OCI-LY1 (cell line): ENCODE measurements around the gene ECEL1.

Experiments
- H2AFZ ChIP-seq: fragments of 200-600 bp; sonication (generic), shearing (Covaris generic); 2 replicates; pipeline ENCODE4 v1.6.0; 2014; ENCODE audit warnings: antibody characterized with exemption, mild to moderate bottlenecking, low read length
- H3F3A ChIP-seq: fragments of 200-600 bp; sonication (generic), shearing (Covaris generic); 2 replicates; pipeline ENCODE4 v1.6.0; 2014; ENCODE audit warnings: mild to moderate bottlenecking, antibody characterized with exemption, low read length, moderate library complexity; ENCODE audit not compliant: insufficient read depth
- H3K27ac ChIP-seq: fragments of 200-600 bp; sonication (generic); 2 replicates; pipeline ENCODE4 v1.5.1; 2014; ENCODE audit warnings: low read length, mixed run types, mild to moderate bottlenecking, low read depth; ENCODE audit not compliant: poor library complexity, severe bottlenecking
- H3K27me3 ChIP-seq: fragments of 200-600 bp; sonication (generic); 2 replicates; pipeline ENCODE4 v1.6.0; 2014; ENCODE audit warnings: antibody characterized with exemption, mild to moderate bottlenecking, low read length, moderate library complexity; ENCODE audit not compliant: insufficient read depth
- H3K36me3 ChIP-seq: fragments of 200-600 bp; sonication (generic); 2 replicates; pipeline ENCODE4 v1.6.1; 2014; ENCODE audit warnings: mild to moderate bottlenecking, antibody characterized with exemption, low read length, moderate library complexity, mixed read lengths; ENCODE audit not compliant: insufficient read depth
- H3K4me1 ChIP-seq: fragments of 200-600 bp; sonication (generic); 2 replicates; pipeline ENCODE4 v1.5.1; 2014; ENCODE audit warnings: mild to moderate bottlenecking, low read length, moderate library complexity; ENCODE audit not compliant: insufficient read depth, severe bottlenecking
- H3K4me2 ChIP-seq: fragments of 200-600 bp; sonication (generic), shearing (Covaris generic); 2 replicates; pipeline ENCODE4 v1.6.1; 2014; ENCODE audit warnings: low read length
- H3K4me3 ChIP-seq: fragments of 200-600 bp; sonication (generic); 2 replicates; pipeline ENCODE4 v1.5.1; 2014; ENCODE audit warnings: low read length, low read depth, mild to moderate bottlenecking, mixed read lengths; ENCODE audit not compliant: poor library complexity, severe bottlenecking
- H3K79me2 ChIP-seq: fragments of 200-600 bp; shearing (Covaris generic); 2 replicates; pipeline ENCODE4 v1.6.1; 2016; ENCODE audit warnings: mixed run types, low read length, mixed read lengths; ENCODE audit not compliant: insufficient read depth
- H3K9ac ChIP-seq: fragments of 200-600 bp; sonication (generic), shearing (Covaris generic); 2 replicates; pipeline ENCODE4 v1.6.1; 2014; ENCODE audit warnings: mild to moderate bottlenecking, low read length, mixed read lengths
- H3K9me2 ChIP-seq: fragments of 200-600 bp; sonication (generic), shearing (Covaris generic); 2 replicates; pipeline ENCODE4 v1.6.1; 2014; ENCODE audit warnings: low read depth, mild to moderate bottlenecking, low read length, mixed read lengths
- H3K9me3 ChIP-seq: fragments of 200-600 bp; shearing (Covaris generic); 2 replicates; pipeline ENCODE4 v1.6.1; 2014; ENCODE audit warnings: low read length, mixed read lengths
- H4K20me1 ChIP-seq: fragments of 200-600 bp; sonication (generic), shearing (Covaris generic); 2 replicates; pipeline ENCODE4 v1.6.0; 2016; ENCODE audit warnings: mild to moderate bottlenecking, low read length; ENCODE audit not compliant: insufficient read depth
- EZH2 ChIP-seq: fragments of 200-600 bp; sonication (generic), shearing (Covaris generic); IDR thresholded peaks from 2 replicates; pipeline ENCODE4 v1.8.0; 2017; ENCODE audit warnings: borderline replicate concordance, mixed run types, mild to moderate bottlenecking, antibody characterized with exemption, low read length, moderate library complexity, mixed read lengths
- TF ChIP-seq, protein P1 (sequence below): fragments of 200-600 bp; sonication (generic), shearing (Covaris generic); IDR thresholded peaks from 2 replicates; pipeline ENCODE4 v1.5.1; 2017; ENCODE audit warnings: mild to moderate bottlenecking, antibody characterized with exemption, low read length, moderate library complexity, mixed read lengths

The ECEL1 gene

DNA sequence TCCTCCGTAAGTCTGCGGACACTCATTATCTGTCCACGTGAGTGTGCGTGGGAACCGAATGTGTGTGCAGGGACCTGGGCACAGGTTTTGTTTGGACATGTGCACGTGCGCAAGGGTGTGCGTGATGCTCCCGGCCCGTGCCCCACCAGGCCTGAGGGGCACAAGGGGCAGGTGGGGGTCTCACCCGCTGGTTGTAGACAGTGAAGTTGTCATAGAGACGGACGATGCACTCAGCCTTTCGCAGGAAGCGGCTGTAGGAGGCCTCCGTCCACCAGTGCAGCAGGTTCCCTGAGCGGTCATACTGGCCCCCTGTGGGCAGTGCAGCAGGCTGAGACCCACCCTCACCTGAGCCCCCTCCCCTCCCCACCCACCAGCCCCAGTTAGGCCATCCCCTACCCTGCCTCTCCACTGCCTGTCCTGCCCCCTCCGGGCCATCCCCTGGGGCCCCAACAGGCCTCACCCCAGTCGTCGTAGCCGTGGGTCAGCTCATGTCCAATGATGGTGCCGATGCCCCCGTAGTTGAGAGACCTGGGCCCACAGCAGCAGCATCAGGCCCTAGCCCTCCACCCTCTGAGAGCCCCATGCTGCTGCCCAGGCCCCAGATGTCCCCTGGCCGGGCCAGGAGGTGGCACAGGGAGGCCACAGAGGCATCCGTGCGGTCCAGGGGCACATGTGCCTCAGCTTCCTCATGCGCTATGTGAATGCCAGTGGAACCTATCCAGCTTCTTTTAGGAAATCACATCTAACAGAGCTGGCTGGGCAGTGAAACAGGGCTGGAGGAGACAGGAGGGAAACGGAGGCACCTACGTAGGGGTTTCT is 6.1 kb downstream of the ECEL1 start:
- Histone ChIP-seq H3F3A (no peaks in the 10 kb centered on the region), H3K4me2 (no peak overlapping the region), H3K9me3 (no peaks in the 10 kb centered on the region), H3K27me3 (no peaks in the 10 kb centered on the region), H3K27ac (no peak overlapping the region), H3K9me2 (no peaks in the 10 kb centered on the region), H3K9ac (no peak overlapping the region), H4K20me1 (no peaks in the 10 kb centered on the region), H3K36me3 (no peaks in the 10 kb centered on the region), H3K4me3 (no peak overlapping the region), H3K79me2 (no peaks in the 10 kb centered on the region), H3K4me1 (no peaks in the 10 kb centered on the region), H2AFZ (no peak overlapping the region)
- TF ChIP-seq, protein P1, sequence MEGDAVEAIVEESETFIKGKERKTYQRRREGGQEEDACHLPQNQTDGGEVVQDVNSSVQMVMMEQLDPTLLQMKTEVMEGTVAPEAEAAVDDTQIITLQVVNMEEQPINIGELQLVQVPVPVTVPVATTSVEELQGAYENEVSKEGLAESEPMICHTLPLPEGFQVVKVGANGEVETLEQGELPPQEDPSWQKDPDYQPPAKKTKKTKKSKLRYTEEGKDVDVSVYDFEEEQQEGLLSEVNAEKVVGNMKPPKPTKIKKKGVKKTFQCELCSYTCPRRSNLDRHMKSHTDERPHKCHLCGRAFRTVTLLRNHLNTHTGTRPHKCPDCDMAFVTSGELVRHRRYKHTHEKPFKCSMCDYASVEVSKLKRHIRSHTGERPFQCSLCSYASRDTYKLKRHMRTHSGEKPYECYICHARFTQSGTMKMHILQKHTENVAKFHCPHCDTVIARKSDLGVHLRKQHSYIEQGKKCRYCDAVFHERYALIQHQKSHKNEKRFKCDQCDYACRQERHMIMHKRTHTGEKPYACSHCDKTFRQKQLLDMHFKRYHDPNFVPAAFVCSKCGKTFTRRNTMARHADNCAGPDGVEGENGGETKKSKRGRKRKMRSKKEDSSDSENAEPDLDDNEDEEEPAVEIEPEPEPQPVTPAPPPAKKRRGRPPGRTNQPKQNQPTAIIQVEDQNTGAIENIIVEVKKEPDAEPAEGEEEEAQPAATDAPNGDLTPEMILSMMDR, result no peak
- TF ChIP-seq EZH2, result no peak

DNA sequence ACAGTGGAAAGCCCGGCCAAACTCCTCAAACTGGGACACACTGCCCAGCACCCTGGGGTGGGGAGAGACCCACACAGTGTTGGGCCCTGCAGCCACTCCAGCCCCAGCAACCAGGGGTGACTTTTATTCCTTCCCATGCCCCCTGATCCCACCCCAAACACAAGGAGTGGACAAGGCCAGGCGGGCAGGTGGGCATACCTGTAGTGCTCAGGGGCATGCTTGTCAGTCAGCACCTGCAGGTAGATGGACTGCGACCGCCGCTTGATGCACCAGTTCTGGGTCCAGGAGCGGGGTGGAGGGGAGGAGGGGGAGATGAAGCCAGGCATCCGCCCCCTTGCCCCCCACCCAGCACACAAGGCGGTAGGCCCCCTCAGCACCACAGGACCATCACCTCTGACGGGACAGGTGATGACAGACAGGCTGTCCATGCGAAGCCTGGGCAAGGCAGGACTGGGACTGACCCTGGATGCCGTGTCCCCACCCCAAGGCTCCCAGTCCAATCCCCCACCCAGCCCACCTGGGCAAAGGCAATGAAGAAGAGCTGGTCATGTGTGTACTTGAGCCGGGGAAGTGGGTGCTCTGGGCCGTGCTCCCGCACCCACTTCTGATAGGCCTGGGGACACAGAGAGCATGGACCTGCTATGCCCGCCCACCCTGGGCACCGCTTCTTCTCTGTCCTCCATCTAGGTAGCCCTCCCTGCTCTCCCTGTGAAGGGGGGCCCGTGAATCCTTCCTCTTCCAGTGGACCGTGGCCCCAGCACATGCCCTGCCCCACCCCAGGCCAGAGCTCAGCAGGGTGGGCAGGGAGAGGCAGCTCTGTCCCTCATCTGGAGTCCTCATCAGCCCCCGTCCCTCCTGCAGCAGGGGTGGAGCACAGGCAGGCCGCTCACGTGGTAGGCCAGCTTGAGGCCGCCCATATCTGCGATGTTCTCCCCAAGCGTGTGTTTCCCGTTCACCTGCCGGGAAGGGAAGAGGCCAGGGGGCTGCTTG is 7.1 kb downstream of the ECEL1 start:
- H3K4me1 ChIP-seq, result no peaks in the 10 kb centered on the region
- H3K36me3 ChIP-seq, result no peaks in the 10 kb centered on the region
- no peak overlapping the region for H3K27ac ChIP-seq
- H3K9me2 ChIP-seq, result no peaks in the 10 kb centered on the region
- no peaks in the 10 kb centered on the region for H3F3A ChIP-seq
- H3K4me3 ChIP-seq, result no peak overlapping the region
- no peaks in the 10 kb centered on the region for H4K20me1 ChIP-seq
- no peak overlapping the region for H3K9ac ChIP-seq
- H3K9me3 ChIP-seq, result no peaks in the 10 kb centered on the region
- H3K4me2 ChIP-seq, result no peak overlapping the region
- TF ChIP-seq EZH2, result no peak
- no peaks in the 10 kb centered on the region for H3K79me2 ChIP-seq
- H2AFZ ChIP-seq, result no peak overlapping the region
- no peaks in the 10 kb centered on the region for H3K27me3 ChIP-seq

DNA sequence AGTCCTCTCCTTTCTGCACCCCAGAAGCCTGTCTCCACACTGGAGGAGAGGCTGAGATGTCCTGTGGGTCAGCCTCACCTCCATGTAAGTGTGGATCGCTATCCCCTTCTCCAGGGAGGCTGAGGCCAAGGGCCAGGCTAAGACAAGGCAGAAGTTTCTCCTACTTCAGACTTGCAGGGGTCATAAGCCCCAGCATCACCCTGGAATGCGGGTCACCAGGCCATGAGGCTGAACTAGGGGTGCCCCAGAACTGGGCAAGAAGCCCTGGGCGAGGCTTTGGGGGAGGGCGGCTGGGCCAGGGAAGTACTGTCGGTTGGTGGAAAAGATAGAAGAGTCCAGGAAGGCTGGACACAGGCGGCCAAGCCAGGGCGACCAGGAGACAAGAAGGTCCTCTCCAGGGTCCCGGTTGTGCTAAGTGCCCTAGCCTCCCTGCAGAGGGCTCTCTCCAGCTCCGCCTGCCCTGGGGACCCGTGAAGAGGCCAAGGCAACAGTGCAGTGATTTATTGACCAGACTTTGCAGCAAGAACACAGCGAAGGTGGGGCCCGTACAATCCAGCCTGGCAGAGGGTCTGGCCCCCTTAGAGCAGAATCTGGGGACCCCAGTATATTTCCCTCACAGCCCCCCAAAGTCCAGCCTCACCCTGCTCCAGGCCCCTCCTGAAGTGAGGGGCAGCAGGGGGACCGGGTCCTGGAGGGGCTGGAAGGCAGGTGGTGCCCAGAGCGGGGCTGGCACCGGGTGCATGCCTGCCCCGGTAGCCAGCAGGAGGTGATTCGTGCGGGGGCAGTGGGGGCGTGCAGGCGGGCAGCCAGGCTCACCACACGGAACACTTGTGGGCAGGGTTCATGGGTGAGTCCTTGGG is 8.1 kb downstream of the ECEL1 start:
- Histone ChIP-seq H3K9me3 (no peaks in the 10 kb centered on the region), H3F3A (no peaks in the 10 kb centered on the region), H3K79me2 (no peaks in the 10 kb centered on the region), H3K4me1 (no peaks in the 10 kb centered on the region), H3K27me3 (no peaks in the 10 kb centered on the region), H3K4me3 (no peak overlapping the region), H4K20me1 (no peaks in the 10 kb centered on the region), H2AFZ (no peak overlapping the region), H3K9me2 (no peaks in the 10 kb centered on the region), H3K9ac (no peak overlapping the region), H3K27ac (no peak overlapping the region), H3K36me3 (no peaks in the 10 kb centered on the region), H3K4me2 (no peak overlapping the region)
- TF ChIP-seq, protein P1, result no peak
- no peak for TF ChIP-seq EZH2
